ENCODE measurements around the gene FRAS1. TPM values are rescaled to one million over a fixed set of nuclear protein-coding genes. Genes with fewer than 3 reads are reported as not detected.

FRAS1 gene, protein sequence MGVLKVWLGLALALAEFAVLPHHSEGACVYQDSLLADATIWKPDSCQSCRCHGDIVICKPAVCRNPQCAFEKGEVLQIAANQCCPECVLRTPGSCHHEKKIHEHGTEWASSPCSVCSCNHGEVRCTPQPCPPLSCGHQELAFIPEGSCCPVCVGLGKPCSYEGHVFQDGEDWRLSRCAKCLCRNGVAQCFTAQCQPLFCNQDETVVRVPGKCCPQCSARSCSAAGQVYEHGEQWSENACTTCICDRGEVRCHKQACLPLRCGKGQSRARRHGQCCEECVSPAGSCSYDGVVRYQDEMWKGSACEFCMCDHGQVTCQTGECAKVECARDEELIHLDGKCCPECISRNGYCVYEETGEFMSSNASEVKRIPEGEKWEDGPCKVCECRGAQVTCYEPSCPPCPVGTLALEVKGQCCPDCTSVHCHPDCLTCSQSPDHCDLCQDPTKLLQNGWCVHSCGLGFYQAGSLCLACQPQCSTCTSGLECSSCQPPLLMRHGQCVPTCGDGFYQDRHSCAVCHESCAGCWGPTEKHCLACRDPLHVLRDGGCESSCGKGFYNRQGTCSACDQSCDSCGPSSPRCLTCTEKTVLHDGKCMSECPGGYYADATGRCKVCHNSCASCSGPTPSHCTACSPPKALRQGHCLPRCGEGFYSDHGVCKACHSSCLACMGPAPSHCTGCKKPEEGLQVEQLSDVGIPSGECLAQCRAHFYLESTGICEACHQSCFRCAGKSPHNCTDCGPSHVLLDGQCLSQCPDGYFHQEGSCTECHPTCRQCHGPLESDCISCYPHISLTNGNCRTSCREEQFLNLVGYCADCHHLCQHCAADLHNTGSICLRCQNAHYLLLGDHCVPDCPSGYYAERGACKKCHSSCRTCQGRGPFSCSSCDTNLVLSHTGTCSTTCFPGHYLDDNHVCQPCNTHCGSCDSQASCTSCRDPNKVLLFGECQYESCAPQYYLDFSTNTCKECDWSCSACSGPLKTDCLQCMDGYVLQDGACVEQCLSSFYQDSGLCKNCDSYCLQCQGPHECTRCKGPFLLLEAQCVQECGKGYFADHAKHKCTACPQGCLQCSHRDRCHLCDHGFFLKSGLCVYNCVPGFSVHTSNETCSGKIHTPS (N-terminal part only)
- total RNA-seq = 0.48 and 4.9 TPM in 2 replicates

DNA sequence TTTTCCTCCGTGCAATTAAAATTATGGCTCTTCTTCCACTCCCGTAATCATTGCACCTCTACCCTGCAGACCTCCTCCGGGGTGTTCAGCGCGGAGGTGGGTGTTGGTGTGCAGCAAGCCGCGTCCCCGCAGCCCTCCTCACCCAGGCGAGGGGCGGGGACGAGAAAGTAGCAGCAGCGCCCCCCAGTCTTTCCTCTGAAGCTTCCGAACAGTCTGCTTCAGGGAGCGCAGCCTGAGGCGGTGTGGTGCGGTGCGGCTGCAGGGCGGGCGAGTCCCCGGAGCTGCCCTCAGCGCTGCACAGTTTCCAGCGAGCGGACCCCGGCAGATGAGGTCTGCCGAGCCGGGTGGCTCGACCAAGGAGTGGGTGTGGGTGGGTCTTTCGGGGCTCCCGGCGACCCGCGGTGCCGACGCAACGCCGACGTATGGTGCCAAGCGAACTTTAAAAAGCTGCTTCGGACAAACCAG lies at the start of gene FRAS1:
FRAS1 (plus strand) TSS at position 189 of the 465 bp plus-strand sequence. CDS start 687 bp downstream, outside the sequence.

DNA sequence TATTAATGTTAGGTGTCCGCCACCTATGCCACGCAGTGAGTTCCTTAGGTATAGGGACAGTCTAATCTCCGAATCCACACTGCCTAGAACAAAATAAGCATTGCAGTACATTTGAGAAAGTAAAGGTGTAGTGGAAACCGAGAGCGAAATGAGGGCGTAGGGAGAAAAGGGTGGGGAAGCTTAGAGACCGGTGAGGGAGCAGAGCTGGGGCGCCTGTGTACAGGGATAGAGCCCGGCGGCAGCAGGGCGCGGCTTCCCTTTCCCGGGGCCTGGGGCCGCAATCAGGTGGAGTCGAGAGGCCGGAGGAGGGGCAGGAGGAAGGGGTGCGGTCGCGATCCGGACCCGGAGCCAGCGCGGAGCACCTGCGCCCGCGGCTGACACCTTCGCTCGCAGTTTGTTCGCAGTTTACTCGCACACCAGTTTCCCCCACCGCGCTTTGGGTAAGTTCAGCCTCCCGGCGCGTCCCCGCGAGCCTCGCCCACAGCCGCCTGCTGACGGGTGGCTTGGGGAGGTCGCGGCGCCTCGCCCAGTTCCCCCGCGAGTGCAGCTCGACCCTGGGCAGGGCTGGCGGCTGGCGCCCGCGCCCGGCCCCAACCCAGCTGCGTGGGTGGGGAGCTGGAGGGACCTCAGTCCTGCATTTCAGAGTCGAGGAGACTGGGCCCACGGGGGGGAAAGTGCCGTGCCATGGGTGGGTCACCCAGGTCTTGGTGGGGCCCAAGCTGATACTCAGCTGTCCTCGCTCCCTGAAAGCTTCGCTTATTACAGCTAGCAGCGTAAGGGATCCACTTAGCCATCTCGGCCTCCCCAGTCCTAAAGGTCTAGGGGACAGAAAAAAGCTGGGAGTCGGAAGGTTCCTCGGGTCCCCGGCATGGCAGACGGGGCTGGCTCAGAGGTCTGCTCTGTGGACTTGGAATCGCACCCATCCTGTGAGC lies 494.6 kb downstream of the FRAS1 start, which contains the start of gene ANXA3:
ANXA3 (plus strand) TSS at position 351 of the 932 bp plus-strand sequence. CDS start 2,704 bp downstream, outside the sequence.

Other genes starting within 250 kb of the FRAS1 start
- 11.6 and 15.4 TPM in 2 replicates for gene CNOT6L, start 238.0 kb upstream of the FRAS1 start, total RNA-seq
- 22.2 and 26.2 TPM in 2 replicates for gene MRPL1, start 194.5 kb upstream of the FRAS1 start, total RNA-seq